ENCODE measurements around the gene NEURL3. TPM values are rescaled to one million over a fixed set of nuclear protein-coding genes. Genes with fewer than 3 reads are reported as not detected.
A peak's percentile ranks its signal among the peaks of the same experiment; 100 is the strongest.

NEURL3 gene
- total and polyA plus RNA-seq, 9 of the 15 experiments (the other 6 are each of a cell fraction or from before 2014, with no cell fraction given): not detected

DNA sequence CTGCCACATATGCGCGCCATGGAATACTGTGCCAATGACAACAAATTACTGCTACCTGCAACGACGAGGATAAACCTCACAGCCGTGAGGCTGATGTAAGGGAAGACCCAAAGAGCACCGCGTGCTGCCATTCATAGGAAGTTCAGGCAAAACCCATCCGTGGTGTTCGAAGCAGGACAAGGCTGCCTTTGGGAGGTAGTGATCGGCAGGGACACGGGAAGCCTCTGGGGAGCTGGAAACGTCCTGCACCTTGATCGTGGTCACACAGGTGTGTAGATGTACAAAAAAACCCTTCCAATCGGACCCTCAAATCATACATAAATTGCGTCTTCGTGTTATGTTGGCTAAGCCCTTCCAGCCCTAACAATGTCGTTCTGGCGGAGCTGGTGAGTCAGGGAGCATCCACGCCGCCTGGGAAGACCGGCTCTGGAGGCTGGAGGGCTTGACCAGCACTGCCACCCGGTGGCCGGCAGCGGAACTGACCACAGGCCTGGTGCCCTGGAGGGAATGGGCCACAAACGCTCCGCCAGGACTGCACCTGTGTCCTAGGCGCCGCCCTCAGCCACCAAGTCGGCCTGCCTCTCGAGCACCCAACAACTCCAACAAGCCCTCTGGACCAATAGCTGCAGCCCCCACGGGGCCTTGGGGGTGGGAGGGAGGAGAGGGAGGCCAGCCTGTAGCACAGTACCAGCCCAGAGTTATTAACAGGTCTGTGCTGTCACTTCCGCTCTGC, 4.1 kb upstream of the NEURL3 start (continued):
- TF ChIP-seq, protein P1, sequence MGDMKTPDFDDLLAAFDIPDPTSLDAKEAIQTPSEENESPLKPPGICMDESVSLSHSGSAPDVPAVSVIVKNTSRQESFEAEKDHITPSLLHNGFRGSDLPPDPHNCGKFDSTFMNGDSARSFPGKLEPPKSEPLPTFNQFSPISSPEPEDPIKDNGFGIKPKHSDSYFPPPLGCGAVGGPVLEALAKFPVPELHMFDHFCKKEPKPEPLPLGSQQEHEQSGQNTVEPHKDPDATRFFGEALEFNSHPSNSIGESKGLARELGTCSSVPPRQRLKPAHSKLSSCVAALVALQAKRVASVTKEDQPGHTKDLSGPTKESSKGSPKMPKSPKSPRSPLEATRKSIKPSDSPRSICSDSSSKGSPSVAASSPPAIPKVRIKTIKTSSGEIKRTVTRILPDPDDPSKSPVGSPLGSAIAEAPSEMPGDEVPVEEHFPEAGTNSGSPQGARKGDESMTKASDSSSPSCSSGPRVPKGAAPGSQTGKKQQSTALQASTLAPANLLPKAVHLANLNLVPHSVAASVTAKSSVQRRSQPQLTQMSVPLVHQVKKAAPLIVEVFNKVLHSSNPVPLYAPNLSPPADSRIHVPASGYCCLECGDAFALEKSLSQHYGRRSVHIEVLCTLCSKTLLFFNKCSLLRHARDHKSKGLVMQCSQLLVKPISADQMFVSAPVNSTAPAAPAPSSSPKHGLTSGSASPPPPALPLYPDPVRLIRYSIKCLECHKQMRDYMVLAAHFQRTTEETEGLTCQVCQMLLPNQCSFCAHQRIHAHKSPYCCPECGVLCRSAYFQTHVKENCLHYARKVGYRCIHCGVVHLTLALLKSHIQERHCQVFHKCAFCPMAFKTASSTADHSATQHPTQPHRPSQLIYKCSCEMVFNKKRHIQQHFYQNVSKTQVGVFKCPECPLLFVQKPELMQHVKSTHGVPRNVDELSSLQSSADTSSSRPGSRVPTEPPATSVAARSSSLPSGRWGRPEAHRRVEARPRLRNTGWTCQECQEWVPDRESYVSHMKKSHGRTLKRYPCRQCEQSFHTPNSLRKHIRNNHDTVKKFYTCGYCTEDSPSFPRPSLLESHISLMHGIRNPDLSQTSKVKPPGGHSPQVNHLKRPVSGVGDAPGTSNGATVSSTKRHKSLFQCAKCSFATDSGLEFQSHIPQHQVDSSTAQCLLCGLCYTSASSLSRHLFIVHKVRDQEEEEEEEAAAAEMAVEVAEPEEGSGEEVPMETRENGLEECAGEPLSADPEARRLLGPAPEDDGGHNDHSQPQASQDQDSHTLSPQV (IDR thresholded peaks at IDR 0.05): no peak
- TF ChIP-seq CEBPG (CRISPR knock-in tag; IDR thresholded peaks at IDR 0.05): 0 out of 2 replicates have a peak, but pooled peaks have one; percentile 5
- no peak for TF ChIP-seq CEBPG (tag; conservative IDR thresholded peaks at IDR 0.05 in 1 of 2, IDR thresholded peaks at IDR 0.05 in 1 of 2)
- TF ChIP-seq ARID2 (IDR thresholded peaks at IDR 0.05): peak; percentile 42; the same call in 1 of the 2 replicates
- no peak for TF ChIP-seq ZNF3 (CRISPR knock-in tag; IDR thresholded peaks at IDR 0.05)
- peak; percentile 95 for TF ChIP-seq SMC3 (conservative IDR thresholded peaks at IDR 0.05; ENCODE audit: insufficient read depth, low read depth, low read length)
- TF ChIP-seq SOX6 (IDR thresholded peaks at IDR 0.05): 0 out of 2 replicates have a peak, but pooled peaks have one; percentile 21
- 0 out of 4 replicates have a peak, but pooled peaks of 1 of the 2 experiments have one; percentile 33 for TF ChIP-seq FOXA3 (CRISPR knock-in tag; conservative IDR thresholded peaks at IDR 0.05 in 1 of 2, IDR thresholded peaks at IDR 0.05 in 1 of 2)
- TF ChIP-seq SP1 (CRISPR knock-in tag; IDR thresholded peaks at IDR 0.05): peak; percentile 69
- no peak for TF ChIP-seq HDAC6 (IDR thresholded peaks at IDR 0.05; ENCODE audit: low read depth, low read length)
- no peak for TF ChIP-seq ZNF282 (CRISPR knock-in tag; IDR thresholded peaks at IDR 0.05)
- TF ChIP-seq, protein P2, sequence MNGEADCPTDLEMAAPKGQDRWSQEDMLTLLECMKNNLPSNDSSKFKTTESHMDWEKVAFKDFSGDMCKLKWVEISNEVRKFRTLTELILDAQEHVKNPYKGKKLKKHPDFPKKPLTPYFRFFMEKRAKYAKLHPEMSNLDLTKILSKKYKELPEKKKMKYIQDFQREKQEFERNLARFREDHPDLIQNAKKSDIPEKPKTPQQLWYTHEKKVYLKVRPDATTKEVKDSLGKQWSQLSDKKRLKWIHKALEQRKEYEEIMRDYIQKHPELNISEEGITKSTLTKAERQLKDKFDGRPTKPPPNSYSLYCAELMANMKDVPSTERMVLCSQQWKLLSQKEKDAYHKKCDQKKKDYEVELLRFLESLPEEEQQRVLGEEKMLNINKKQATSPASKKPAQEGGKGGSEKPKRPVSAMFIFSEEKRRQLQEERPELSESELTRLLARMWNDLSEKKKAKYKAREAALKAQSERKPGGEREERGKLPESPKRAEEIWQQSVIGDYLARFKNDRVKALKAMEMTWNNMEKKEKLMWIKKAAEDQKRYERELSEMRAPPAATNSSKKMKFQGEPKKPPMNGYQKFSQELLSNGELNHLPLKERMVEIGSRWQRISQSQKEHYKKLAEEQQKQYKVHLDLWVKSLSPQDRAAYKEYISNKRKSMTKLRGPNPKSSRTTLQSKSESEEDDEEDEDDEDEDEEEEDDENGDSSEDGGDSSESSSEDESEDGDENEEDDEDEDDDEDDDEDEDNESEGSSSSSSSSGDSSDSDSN (IDR thresholded peaks at IDR 0.05; ENCODE audit: borderline replicate concordance in 1 of 2, low read depth in 2 of 2, low read length in 2 of 2): 0 out of 4 replicates have a peak, but pooled peaks of 1 of the 2 experiments have one; percentile 31
- no peak for TF ChIP-seq BCL6 (CRISPR knock-in tag; IDR thresholded peaks at IDR 0.05)
- no peak for TF ChIP-seq ZBTB8A (IDR thresholded peaks at IDR 0.05; ENCODE audit: partially characterized antibody)
- 0 out of 2 replicates have a peak, but pooled peaks have one; percentile 61 for TF ChIP-seq NR2C2 (CRISPR knock-in tag; IDR thresholded peaks at IDR 0.05)
- no peak for TF ChIP-seq NR2C2 (tag; IDR thresholded peaks at IDR 0.05)
- peak; percentile 90; the same call in 1 of the 2 replicates for TF ChIP-seq L3MBTL2 (IDR thresholded peaks at IDR 0.05)
- TF ChIP-seq, protein P3, sequence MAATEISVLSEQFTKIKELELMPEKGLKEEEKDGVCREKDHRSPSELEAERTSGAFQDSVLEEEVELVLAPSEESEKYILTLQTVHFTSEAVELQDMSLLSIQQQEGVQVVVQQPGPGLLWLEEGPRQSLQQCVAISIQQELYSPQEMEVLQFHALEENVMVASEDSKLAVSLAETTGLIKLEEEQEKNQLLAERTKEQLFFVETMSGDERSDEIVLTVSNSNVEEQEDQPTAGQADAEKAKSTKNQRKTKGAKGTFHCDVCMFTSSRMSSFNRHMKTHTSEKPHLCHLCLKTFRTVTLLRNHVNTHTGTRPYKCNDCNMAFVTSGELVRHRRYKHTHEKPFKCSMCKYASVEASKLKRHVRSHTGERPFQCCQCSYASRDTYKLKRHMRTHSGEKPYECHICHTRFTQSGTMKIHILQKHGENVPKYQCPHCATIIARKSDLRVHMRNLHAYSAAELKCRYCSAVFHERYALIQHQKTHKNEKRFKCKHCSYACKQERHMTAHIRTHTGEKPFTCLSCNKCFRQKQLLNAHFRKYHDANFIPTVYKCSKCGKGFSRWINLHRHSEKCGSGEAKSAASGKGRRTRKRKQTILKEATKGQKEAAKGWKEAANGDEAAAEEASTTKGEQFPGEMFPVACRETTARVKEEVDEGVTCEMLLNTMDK (IDR thresholded peaks at IDR 0.05; ENCODE audit: borderline replicate concordance, insufficient read depth, low read depth, low read length, poor library complexity, severe bottlenecking): peak; percentile 4

Measured in K562 (cell line).